ENCODE results near the gene CCL1. TPM values are rescaled to one million over a fixed set of nuclear protein-coding genes. Genes with fewer than 3 reads are reported as not detected.

The CCL1 gene
- total and polyA plus RNA-seq, 9 of the 15 experiments (the other 6 are each of a cell fraction or from before 2014, with no cell fraction given): 0.45 TPM; not detected in 8

DNA sequence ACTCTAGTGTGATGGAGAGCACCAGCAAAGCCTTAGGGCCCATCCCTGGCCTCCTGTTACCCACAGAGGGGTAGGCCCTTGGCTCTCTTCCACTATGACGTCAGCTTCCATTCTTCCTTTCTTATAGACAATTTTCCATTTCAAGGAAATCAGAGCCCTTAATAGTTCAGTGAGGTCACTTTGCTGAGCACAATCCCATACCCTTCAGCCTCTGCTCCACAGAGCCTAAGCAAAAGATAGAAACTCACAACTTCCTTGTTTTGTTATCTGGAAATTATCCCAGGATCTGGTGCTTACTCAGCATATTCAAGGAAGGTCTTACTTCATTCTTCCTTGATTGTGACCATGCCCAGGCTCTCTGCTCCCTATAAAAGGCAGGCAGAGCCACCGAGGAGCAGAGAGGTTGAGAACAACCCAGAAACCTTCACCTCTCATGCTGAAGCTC is 44.0 kb downstream of the CCL1 start, which contains the start of gene CCL8 (continued):
- no peak for TF ChIP-seq RAD21 (CRISPR knock-in tag; conservative IDR thresholded peaks at IDR 0.05 in 1 of 2, IDR thresholded peaks at IDR 0.05 in 1 of 2)

DNA sequence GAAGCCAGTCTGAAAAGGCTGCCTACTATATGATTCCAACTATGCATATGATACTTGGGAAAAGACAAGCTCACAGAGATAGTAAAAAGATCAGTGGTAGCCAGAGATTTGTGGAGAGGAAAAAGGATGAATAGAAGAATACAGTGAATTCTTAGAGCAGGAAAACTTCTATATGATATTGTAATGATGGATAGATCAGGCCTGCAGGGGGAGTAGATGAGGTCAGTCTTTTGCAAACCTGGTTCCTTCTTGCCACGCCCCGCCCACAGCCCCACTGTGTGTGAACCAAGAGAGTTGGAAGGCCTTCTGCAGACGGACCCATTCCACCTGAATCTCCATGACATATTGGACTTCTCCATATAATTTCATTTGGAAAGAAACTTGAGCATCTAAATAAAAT is 44.6 kb downstream of the CCL1 start:
- ATAC-seq (peak; percentile 89), DNase-seq (ENCODE audit: extremely low read depth in 1 of 4, low spot score in 3 of 4) (peak; percentile 48 to 59 (median 54))
- TF ChIP-seq HDAC3 (IDR thresholded peaks at IDR 0.05; ENCODE audit: borderline replicate concordance, partially characterized antibody) (no peak), PURB (CRISPR knock-in tag; IDR thresholded peaks at IDR 0.05; ENCODE audit: low read depth) (no peak), YY1 (IDR thresholded peaks at IDR 0.05; ENCODE audit: borderline replicate concordance in 1 of 3, control insufficient read depth in 1 of 3, extremely low read depth in 1 of 3, insufficient read depth in 3 of 3, insufficient read length in 1 of 3, insufficient replicate concordance in 2 of 3, low read depth in 1 of 3, low read length in 2 of 3) (no peak), SMC3 (conservative IDR thresholded peaks at IDR 0.05; ENCODE audit: insufficient read depth, low read depth, low read length) (no peak), DIDO1 (tag; IDR thresholded peaks at IDR 0.05; ENCODE audit: low read depth) (no peak), RAD21 (CRISPR knock-in tag; conservative IDR thresholded peaks at IDR 0.05 in 1 of 2, IDR thresholded peaks at IDR 0.05 in 1 of 2) (peak in 1 of 2 experiments; percentile 22; a peak in 1 of 4 replicates), CHD7 (IDR thresholded peaks at IDR 0.05; ENCODE audit: low read depth, low read length) (no peak), MBD2 (IDR thresholded peaks at IDR 0.05; ENCODE audit: borderline replicate concordance, low read depth) (no peak)

More for the DNA sequence above, 44.6 kb downstream of the CCL1 start:
- Histone ChIP-seq H3K4me2 (ENCODE audit: insufficient read depth, low read length) (no peak overlapping the region), H3K27me3 (ENCODE audit: control insufficient read depth in 2 of 2, insufficient read depth in 2 of 2, low read length in 2 of 2) (no peaks in the 10 kb centered on the region), H4K20me1 (replicated peaks; ENCODE audit: control insufficient read depth, insufficient read depth, low read length) (no peaks in the 10 kb centered on the region), H3K9me1 (ENCODE audit: control insufficient read depth, insufficient read depth, low read length) (no peaks in the 10 kb centered on the region), H3K79me2 (ENCODE audit: control insufficient read depth, insufficient read depth, low read length) (no peaks in the 10 kb centered on the region), H3K4me1 (replicated peaks in 1 of 2; ENCODE audit: control insufficient read depth in 2 of 2, insufficient read depth in 2 of 2, low read length in 2 of 2) (no peaks in the 10 kb centered on the region; a peak in 1 of 5 replicates), H3K9ac (ENCODE audit: insufficient read depth in 1 of 2, low read depth in 2 of 2, low read length in 2 of 2) (no peak overlapping the region), H3K27ac (ENCODE audit: extremely low read depth, low read depth, low read length) (no peak overlapping the region), H3K4me3 (no peak overlapping the region), H3K36me3 (ENCODE audit: control insufficient read depth, insufficient read depth, low read length) (no peaks in the 10 kb centered on the region), H3K9me3 (replicated peaks; ENCODE audit: control insufficient read depth, insufficient read depth, low read depth, low read length) (no peaks in the 10 kb centered on the region), H2AFZ (ENCODE audit: low read depth, low read length) (no peak overlapping the region)
- in situ Hi-C loops (cut with MboI) (no loop called here), intact Hi-C loops (cut with micrococcal nuclease) (loop anchor here (5.0 kb wide), 1 partner anchor 44 kb away; the partner anchor contains the start of gene CCL1)
- FAIRE-seq: peak; percentile 15
- ChIA-PET POLR2A (no interaction called here), CTCF (ENCODE audit: low intra/inter-chr PET ratio) (no interaction called here)
- no TSS peak for BruUV-seq (replicated peaks)
- WGBS (ENCODE audit: insufficient coverage, low coverage, missing lambda C conversion rate): 4% methylated on average over 3 of the region's 3 CpGs

All from K562 (cell line).